Measurements from ENCODE around the gene SLC27A5.
"Not testable (repeated sequence)": the region's sequence is repeated elsewhere in the genome, so short reads cannot be mapped to it uniquely, and the experiment has no call there.

The SLC27A5 gene

DNA sequence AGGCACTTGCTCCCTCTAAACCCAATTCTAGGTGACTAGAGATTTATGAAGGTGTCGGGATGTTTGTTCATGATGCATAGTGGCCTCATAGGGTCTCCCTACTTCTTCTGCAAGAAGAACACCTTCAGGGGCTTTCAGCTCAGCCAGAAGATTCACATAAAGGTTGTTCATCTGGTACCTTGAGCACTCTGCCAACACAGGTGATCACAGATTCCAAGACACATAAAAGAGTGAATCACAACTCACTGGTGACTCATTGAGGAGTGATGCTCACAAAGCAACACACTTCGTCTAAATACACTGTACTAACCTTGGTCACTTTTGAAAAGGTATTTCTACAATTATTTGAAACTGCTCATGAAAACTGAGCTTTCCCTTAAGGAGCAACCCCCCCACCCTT is 51.8 kb downstream of the SLC27A5 start:
- DNase-seq (ENCODE audit: low spot score): no peak
- TF ChIP-seq, protein P1, sequence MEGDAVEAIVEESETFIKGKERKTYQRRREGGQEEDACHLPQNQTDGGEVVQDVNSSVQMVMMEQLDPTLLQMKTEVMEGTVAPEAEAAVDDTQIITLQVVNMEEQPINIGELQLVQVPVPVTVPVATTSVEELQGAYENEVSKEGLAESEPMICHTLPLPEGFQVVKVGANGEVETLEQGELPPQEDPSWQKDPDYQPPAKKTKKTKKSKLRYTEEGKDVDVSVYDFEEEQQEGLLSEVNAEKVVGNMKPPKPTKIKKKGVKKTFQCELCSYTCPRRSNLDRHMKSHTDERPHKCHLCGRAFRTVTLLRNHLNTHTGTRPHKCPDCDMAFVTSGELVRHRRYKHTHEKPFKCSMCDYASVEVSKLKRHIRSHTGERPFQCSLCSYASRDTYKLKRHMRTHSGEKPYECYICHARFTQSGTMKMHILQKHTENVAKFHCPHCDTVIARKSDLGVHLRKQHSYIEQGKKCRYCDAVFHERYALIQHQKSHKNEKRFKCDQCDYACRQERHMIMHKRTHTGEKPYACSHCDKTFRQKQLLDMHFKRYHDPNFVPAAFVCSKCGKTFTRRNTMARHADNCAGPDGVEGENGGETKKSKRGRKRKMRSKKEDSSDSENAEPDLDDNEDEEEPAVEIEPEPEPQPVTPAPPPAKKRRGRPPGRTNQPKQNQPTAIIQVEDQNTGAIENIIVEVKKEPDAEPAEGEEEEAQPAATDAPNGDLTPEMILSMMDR (IDR thresholded peaks at IDR 0.05; ENCODE audit: extremely low read depth, missing control alignments): no peak

DNA sequence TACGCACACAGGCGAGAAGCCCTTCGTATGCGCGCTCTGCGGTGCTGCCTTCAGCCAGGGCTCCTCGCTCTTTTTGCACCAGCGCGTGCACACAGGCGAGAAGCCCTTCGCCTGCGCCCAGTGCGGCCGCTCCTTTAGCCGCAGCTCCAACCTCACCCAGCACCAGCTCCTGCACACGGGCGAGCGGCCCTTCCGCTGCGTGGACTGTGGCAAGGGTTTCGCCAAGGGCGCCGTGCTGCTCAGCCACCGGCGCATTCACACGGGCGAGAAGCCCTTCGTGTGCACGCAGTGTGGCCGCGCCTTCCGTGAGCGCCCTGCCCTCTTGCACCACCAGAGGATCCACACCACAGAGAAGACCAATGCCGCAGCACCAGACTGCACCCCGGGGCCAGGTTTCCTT is 55.7 kb downstream of the SLC27A5 start:
- DNase-seq (ENCODE audit: low spot score): no peak
- TF ChIP-seq, protein P1 (IDR thresholded peaks at IDR 0.05; ENCODE audit: extremely low read depth, missing control alignments): no peak

DNA sequence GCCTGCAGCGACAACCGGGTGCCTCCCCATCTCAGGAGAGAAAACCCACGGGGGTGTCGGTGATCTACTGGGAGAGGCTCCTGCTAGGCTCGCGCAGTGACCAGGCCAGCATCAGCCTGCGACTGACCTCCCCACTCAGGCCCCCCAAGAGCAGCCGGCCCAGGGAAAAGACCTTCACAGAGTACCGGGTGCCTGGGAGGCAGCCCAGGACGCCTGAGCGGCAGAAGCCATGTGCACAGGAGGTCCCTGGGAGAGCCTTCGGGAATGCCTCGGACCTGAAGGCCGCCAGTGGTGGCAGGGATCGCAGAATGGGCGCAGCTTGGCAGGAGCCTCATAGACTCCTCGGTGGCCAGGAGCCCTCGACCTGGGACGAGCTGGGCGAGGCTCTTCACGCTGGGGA is 56.5 kb downstream of the SLC27A5 start:
- no peak for DNase-seq (ENCODE audit: low spot score)
- TF ChIP-seq, protein P1 (IDR thresholded peaks at IDR 0.05; ENCODE audit: extremely low read depth, missing control alignments): no peak

GRCh38 chr19:58453743-58454142 is 58.0 kb downstream of the SLC27A5 start:
- DNase-seq (ENCODE audit: low spot score): no peak
- TF ChIP-seq, protein P1 (IDR thresholded peaks at IDR 0.05; ENCODE audit: extremely low read depth, missing control alignments): no peak

DNA sequence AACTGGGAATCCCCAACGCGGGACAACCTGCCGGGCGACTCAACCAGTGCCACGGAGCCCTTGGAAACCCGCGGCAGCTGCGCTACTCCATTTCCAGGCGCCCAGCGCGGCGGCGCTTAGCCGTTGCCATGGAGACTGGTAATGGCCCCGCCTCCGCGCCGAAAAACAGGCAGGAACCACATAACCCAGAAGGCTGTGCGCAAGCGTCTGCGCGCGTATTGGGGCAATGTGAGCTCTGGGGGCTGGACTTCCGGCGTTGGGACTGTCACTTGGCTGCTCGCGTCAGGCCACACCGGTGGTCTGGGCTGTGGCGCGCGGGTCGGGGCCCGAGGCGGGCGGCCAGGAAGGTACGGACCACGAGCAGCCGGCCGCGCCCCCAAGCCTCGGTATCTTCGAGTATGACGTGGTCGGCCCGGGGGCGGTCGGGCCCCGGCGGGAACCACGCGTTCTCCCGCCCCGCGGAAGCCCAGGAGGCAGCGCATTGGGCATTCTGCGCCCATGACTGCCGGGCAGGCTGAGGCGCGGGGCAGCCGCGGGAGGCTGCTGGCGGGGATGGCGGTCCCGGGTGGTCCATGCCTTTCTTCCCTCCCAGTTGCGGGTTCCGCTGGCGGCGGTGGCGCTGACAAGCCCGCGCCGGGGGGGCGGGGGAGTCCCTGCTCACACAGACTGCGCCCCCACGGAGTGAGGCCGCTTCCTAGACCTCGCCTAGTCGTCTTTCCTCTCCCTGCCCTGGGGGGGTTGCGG is 60.3 kb downstream of the SLC27A5 start, which contains the start of gene ZNF324B:
Gene ZNF324B (plus strand): TSS at position 265 of the 744 bp plus-strand sequence. CDS start 2,080 bp downstream, outside the sequence.
- DNase-seq (ENCODE audit: low spot score): peak; percentile 97
- TF ChIP-seq, protein P1 (IDR thresholded peaks at IDR 0.05; ENCODE audit: extremely low read depth, missing control alignments): no peak

DNA sequence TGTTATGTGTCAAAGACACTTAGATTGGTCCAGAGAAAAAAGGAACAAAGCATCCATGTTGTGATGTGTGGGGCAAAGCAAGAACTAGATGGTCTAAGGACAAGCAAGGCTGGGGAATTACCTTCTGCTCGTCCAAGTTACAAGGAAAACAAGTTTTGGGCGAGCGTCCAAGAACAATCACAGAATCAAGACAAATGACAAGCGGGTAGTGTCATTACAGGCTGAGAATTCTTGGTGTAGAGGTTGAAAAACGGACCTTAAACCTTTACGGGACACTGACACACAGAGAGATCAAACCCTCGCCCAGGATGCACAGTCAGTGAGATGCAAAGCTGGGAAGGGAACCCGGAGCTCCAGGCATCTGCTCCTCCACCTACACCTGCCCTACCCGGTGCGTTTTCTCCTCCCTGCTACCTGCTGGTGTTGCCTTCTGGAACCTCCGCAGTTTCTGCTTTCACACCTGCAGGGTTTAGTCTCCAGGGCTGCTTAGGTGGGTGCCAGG is 60.9 kb downstream of the SLC27A5 start:
- TF ChIP-seq, protein P1 (IDR thresholded peaks at IDR 0.05; ENCODE audit: extremely low read depth, missing control alignments): no peak
- no peak for DNase-seq (ENCODE audit: low spot score)

DNA sequence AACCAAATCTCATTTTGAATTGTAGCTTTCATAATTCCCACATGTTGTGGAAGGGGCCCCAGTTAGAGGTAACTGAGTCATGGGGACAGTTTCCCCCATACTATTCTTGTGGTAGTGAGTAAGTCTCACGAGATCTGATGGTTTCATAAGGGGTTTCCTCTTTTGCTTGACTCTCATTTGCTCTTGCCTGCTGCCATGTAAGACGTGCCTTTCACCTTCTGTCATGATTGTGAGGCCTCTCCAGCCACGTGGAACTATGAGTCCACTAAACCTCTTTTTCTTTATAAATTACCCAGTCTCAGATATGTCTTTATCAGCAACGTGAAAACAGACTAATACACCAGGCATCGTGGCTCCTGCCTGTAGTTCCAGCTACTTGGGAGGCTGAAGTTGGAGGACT is 61.8 kb downstream of the SLC27A5 start:
- DNase-seq (ENCODE audit: low spot score): not testable (repeated sequence)

- DNase-seq (ENCODE audit: low spot score): not testable (repeated sequence)
Measured at GRCh38 chr19:58448860-58449259, 62.9 kb downstream of the SLC27A5 start.
